ENCODE measurements around the gene GSN.
"Not testable (repeated sequence)": the region's sequence is repeated elsewhere in the genome, so short reads cannot be mapped to it uniquely, and the experiment has no call there.

The GSN gene

DNA sequence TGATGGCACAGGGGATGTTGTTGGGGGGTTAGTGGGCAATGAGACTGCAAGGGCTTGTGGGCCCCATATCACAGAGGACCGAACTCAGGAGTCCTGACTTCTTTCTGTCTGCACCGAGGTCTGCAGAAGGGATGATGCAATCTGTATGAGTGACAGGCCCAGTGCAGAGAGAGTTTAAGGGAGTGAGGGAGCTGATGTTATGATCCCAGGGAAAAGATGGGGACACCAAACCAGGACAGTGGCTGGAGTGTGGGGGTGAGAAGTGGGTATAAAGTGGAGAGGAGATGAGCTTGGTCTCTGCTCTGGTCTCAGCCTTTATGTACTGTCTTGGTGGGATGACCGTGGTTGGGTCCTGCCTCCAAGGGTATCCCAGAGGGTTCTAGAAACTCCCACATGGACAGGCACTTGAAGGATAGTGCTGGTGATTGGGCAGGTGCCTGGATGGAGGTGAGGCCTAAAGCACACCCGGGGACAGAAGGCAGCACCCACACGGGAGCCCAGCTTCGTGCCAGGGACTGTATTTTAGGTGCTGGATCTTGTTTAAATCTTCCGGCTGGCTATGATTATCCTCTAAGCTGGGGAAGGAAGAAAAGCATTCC lies 21.9 kb downstream of the GSN start:
- DNase-seq, result no peak

DNA sequence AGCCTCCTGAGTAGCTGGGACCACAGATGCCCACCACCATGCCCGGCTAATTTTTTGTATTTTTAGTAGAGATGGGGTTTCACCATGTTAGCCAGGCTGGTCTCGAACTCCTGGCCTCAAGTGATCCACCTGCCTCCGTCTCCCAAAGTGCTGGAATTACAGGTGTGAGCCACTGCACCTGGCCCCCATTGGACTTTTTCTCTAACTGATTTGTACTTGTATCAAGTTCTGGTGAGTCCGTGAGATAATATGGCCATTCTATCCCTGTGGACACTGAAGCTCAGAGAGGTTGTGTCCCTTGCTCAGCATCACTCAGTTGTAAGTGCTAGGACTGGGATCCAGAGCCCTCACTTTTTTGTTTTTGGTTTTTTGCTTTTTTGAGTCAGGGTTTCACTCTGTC lies 23.6 kb downstream of the GSN start:
- not testable (repeated sequence) for DNase-seq

DNA sequence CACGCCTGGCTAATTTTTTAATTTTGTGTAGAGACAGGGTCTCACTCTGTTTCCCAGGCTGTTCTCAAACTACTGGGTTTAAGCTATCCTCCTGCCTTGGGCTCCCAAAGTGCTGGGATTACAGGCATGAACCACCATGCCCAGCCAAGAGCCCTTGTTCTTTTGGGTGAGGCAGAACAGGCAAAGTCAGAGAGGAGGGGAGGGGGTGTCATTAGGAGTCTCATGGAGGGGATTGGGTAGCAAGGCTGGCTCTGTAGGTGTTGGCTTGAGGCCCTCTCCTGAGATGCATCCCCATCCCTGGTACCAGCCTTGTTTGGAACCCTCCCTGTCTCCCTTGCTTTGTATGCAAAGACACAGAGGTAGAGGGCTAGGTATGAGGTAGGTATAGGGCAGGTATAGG lies 24.1 kb downstream of the GSN start:
- no peak for DNase-seq

DNA sequence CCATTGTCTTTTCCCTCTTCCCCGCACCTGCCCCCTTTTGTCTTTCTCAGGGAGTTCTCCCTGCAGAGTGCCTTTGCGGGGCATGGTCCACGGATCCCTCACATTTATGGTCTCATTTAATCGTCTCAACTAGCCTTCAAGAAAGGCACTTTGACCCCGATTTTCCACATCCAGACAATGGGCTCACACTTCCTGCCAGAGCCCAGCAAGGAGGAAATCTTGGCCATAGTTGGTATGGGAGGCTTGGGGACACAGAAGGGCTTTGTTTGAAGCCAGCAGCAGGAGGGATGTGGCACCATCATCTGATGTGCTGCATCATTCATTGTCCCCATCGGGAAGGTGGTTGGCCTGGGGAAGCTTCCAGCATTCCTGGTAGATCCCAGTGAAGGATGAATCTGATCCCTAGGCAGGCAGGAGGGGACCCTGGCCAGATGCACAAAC lies 24.9 kb downstream of the GSN start:
- no peak for DNase-seq

DNA sequence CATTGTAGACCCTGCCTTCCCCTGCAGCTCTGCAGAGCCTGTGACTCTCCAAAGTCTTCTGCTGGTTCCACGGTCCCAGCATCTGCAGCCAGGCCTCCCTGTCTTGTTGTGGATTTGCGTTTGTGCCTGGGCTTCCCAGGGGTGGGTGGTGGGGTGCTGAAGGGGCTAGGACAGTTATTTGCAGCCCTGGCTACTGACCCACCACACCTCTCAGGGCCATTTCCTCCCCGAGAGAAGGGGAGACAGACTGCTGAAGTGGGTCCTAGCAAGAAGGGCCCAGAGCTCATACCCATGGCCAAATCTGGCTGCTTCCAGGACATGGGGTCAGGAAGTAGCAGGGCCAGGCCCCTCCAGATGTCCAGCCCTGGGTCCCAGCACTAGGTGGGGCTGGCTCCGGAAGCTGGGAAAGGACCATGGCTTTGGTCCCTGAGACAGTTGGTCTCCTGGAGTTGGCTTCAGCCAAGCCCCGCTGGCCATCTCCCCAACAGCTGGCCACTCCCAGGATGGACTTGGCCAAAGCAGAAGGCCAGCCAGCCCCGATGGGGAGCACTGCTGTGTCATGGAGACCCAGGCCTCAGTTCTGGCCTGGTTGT lies 26.3 kb downstream of the GSN start:
- no peak for DNase-seq

DNA sequence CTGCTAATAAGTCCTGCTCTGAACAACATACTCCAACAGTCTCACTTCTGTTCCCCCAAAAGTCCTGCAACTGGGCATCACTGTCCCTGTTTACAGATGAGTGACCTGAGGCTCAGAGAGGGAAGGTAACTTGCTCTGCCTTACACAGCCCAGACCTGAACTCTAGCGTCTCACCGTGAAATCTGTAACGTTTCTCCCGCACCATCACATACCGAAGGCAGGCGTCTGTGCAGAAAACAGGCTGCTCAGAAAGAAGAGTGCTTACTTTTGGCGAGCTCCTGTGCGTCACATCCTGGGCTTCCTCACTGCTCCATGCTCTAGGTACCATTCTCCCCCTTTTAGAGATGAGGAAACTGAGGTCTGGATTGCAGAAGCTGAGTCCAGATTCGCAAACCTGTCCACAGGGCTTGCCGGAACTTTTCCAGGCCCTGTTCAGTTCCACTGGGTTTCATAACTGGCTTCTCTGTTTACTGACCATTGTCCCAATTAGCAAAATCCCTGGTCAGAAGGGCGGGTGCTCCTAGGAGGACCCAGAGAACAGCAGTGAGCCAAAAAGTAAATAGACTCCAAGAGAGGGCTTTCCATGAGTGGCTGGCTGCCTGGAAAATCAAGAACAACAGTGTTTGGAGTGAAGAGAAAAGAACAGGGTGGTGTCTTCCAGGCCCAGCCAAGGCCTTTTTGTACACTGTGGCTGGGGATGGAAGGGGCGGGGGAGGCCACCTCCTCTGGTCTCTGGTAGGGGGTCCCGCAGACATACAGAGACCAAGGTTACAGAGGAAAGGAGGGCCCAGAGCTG lies 27.1 kb downstream of the GSN start:
- no peak for DNase-seq

DNA sequence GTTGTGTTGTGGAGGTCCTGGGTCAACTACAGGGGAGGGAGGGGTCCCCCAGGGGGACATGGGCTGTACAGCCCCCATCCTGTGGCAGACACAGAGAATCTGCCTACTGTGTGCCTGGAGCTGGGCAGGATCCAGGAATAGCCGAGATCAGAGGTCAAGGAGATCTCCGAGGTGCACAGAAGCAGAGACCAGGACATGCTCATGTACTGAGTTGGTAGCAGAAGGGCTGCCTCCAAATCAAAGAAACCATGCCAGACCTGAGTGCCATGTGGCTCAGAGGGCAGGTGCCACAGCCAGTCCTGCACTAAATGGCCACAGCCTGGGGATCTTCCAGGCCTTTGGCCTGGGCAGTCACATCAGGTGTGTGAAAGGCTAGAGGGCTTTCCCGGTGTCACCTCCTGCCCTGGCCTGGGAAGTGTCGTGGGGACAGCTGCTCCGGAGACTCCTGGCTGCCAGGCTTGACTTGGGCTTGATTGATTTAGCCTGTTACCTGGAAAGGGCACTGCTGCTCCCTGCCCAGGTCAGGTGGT lies 27.8 kb downstream of the GSN start:
- no peak for DNase-seq

DNA sequence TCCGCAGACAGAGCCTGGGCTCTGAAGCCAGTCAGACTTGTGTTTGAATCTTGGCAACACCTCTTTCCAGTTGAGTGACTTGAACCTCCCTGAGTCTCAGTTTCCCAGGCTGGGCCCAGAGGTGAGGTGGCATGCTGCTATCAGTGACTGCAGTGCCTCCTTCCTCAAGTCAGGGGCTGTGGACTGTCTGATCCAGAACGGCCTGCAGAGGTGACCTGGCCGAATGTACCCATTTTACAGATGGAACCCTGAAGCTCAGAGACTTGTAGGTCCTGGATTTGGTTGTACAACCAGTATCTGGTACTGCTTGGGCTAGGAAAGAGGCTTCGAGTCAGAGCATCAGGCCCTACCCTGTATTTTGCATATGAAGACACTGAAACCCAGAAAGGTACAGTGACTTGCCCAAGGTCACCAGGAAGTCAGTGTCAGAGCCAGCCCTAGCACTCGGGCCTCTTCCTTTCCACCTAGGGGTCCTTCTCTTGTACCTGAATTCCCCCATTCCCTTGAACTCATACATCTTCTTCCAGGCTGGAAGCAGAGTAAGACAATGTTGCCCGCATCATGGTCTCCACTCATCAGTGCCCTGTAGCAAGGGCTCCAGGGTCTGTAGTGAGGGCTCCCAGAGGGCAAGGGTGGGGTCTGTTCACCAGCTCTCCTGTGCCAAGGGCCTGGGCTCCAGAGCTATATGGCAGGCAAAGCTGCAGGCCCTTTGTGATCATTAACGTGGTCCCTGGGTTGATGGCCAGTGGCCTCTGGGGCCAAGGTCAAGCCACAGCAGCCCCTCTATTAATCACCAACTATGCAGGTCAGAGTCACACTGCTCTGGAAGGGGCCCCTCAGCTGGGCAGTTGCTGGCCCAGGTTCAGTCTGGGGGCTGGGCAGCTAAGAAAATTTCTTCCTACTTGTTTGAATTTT lies 28.5 kb downstream of the GSN start:
- no peak for DNase-seq

DNA sequence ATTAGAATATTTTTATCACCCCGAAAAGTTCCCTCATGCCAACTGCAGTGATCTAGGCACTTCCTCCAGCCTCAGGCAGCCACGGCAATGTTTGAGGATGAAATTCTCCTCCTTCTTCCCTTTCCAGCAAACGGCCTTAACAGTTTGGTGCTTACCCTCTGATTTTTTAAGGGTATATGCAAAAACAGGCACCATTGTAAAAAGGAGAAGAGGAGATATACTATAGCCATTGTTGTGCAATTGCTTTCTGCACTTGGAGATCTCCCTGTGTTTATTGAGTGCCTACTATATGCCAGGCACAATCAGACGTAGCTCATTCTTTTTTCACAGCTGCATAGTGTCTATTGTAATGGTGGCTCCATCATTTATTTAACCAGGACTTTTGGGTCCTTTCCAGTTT lies 29.4 kb downstream of the GSN start:
- DNase-seq, result no peak

DNA sequence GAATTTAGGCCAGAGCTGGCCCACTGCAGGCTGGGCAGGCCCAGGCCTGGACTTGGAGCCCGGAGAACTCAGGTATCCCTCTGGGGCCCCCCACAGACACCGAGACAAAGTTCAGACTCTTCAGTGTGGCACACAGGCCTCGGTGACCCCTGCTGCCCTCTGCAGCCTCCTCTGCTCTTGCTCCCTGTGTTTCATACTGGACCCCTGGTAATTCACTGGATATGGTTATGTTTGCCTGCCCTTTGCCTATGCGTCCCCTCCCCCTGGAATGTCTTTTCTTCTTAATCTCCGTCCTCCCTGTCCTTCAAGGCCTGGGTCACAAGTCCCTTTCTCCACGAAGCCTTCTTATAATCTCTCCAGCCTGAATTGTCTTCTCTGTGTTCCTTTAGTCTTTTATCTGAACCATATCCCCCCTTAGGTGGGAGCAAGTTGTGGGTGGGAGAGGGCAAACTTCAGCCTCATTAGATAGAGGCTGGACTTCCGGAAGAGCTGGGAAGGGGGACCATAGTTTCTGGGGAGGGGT lies 30.1 kb downstream of the GSN start:
- DNase-seq, result no peak

DNA sequence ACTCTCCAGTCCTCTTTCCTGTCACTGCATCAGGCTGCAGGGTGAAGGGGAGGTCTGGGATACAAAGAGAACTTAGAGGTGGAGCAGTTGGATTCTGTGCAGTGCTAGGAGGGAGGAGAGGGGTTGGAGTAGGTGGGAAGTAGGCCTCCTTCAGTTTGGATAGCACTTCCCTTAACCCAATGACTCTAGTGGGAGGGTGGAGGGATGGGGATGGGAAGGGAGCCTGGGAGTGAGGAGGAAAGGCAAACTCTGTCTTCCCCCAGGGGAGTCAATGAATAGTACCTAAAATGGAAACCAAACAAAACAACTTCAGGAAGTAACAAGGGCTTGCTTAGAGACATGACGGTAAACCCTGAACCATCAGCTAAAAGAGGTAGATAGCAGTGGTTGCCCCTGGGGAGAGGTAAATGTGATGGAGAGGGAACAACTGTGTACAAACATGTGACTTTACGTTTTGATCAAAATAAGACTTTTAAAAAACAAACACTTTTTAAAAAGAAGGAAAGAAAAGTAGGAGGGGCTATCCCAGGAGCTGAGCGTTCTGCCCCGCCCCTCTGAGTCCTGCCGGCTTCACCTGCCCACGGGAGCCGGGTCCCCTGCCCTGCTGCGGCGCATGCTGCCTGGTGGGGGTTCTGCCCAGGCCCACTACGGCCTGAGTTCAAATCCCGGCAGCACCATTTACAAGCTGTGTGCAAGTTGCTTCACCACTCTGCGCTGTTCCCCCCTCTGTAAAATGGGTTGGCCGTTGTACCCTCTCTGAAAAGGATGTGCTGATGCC lies 30.9 kb downstream of the GSN start:
- DNase-seq, result no peak

DNA sequence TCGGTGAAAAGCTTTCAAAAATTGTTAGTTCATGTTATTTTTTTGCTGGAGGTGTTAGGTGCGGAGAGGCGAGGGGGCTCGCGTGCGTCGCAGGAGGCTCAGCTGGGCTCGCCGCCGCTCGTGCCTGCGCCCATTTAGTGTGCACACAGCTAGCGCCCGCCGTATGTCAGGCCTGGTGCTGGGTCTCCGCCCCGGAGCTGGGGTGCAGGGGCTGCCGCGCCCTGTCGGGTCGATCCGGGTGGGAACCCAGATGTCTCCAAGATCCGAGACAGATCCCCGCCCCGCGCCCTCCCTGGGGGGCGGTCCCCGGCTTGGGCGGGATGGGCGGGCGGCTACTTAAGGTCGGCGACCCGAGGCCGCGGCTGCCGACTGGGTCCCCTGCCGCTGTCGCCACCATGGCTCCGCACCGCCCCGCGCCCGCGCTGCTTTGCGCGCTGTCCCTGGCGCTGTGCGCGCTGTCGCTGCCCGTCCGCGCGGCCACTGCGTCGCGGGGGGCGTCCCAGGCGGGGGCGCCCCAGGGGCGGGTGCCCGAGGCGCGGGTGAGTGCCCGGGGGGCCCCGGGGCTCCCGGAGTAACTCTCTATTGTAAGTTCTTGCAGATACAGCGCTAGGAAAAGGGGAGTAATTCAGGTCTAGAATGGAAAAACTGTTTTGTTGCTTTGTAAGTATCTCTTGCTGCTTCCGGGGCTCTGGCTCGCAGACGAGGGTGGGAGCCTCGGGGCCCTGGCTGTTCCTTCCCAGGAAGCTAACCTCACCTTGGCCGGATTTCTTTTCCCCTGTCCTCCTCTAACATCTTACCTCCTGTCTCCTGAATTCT lies 31.7 kb downstream of the GSN start:
- peak; percentile 16 for DNase-seq

DNA sequence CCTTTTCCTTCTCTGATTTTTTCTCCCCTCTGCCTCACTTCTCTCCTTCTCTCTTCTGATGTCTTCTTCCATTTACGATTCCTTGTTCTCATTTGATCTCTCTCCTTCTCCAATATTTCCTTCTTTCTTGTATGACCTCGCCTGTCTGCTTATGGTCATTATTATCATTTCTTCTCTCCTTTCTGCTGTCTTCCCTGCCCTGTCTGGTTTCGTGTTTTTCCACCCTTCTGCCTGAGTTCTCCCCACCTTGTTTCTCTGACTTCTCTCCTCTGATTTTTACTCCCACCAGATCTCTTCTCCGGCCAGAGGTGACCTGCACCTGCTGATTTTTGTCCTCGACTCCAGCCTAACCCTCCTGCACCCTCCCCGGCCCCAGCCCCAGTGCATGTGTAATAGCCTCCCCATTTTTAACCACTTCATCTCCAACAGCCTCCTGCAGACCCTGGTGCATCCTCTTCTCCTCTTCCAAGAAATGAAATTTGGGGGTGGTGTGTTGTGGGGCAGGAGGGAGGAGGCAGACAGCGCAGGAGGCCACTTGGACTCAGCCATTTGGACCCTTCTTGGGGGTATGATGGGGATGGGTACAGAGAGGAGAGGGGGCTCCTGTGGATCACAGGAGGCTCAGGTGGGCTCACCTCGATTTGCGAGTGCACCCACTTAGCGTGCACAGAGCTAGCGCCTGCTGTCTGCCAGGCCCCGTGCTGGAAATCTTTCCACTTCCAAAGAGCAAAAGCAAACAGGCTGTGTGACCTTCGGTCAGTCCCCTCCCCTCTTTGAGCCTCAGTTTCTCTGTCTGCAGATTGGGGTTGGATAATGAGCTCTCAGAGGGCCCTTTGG lies 32.5 kb downstream of the GSN start:
- DNase-seq, result no peak

DNA sequence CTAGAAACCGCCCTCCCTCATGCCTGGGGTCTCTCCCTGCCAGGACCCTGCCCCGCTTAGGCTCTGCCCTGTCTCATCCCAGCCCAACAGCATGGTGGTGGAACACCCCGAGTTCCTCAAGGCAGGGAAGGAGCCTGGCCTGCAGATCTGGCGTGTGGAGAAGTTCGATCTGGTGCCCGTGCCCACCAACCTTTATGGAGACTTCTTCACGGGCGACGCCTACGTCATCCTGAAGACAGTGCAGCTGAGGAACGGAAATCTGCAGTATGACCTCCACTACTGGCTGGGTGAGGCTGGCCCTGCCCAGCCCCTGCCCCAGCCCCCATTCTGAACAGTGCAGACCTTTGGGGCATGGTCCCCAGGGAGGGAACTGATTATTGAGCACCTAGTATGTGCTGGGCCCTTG lies 33.9 kb downstream of the GSN start:
- DNase-seq, result no peak

DNA sequence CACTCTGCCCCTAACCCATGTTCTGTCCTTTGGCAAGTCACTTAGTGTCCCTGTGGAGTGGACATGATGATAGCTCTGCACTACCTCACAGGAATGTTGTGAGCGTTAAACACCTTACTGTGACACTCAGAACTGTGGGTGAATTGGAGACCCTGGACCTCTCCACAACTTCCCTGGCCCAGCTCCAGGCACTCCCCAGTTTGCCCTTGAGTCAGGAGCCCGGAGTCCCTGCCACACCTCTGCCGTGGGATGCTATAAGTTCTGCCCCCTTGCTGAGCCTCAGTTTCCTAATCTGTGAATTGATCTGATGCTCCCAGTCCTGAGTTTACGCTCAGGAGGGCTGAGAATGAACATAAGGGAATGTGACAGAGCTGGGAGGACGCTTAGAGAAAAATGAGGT lies 34.4 kb downstream of the GSN start:
- no peak for DNase-seq

DNA sequence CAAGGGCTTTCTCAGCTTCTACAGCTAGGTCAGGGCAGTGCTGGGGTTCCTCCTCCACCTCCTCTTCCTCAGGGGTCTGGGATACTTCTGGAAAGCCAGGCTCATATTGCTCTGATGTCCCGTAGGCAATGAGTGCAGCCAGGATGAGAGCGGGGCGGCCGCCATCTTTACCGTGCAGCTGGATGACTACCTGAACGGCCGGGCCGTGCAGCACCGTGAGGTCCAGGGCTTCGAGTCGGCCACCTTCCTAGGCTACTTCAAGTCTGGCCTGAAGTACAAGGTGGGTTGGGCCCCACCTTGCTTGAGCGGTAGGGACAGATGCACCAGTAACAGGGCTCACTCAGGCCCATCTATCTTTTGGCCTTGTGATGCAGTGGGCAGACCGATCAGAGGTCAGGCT lies 34.8 kb downstream of the GSN start:
- DNase-seq, result no peak

DNA sequence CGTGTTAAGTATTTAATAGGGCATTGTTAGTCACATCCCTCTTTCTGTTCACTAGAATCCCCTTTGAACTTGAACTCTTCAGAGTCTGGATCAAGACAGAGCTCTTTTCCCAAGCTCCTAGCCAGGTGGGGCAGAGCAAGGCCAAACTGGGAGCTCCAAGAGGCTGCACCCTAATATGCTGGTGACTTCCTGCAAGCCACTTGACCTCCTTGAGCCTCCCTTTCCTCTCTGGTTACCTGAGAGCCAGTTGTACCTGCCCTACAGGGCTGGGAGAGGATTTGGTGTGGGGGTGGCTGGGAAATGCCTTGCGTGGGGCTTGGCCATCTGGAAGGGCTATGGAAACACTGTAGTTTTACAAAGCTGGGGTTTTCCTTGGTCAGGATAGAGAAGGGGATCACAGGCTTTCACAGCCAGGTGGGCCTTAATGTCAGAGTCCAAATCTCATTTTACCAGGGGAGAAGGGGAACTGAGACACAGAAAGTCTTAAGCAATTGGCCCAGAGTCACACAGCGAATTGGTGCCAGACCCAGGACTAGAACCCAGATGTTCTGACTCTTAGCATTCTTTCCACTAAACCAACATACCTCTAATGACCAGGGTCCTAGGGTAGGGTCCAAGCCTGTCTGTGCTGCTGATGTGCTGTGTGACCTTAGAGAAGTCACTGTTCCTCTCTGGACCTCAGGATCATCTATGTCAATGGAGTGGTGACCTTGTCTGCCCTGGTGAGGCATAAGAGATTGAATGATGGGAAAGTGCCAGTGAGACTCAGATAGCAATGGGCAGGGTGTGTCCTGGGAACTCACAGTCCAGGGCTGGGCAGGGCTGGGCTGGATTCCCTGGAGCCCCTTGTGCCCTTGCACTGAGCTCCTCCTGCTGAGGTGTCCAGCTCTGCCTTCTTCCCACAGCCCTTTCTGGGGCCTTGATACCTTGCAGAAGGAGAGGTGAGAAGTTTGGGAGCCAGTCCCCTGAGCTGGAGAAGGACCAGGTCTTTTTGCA lies 35.8 kb downstream of the GSN start:
- no peak for DNase-seq

DNA sequence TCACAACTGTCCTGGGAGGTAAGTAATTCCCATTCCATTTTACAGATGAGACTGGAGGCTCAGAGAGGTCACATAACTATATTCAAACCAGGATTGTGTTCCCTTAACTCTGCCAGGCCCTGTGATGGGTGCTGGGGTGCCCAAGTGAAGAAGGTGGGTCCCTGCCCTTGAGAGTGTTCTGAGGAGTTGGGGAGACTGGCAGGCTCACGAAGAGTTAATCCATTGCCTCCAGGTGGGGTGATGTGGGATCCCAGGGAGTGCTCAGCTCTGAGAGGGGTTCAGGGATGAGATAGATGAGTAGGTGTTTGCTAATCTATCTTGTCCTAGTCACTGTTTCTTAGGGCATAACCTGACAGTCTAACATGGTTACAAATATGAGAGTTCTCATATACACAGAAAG lies 36.7 kb downstream of the GSN start:
- no peak for DNase-seq
